CD4-positive, alpha-beta T cell (primary cell): ENCODE measurements around the gene EPS8L3. TPM values are rescaled to one million over a fixed set of nuclear protein-coding genes. Genes with fewer than 3 reads are reported as not detected.

Experiments used
- ATAC-seq: fragments of 200-7000 bp; cut with Tn5 transposase; one replicate; pipeline ENCODE4 v1.10.0; 2022; ENCODE audit warnings: mild to moderate bottlenecking; ENCODE audit not compliant: poor library complexity
- CTCF ChIA-PET: fragments of 350-600 bp; sonication (Branson Sonifier 250); formaldehyde crosslinking; loops from one replicate; lab custom pipeline; 2021; ENCODE audit warnings: antibody characterized with exemption, inconsistent platforms; lab: Charles Lee
- POLR2A ChIA-PET: fragments of 350-600 bp; sonication (Branson Sonifier 250); formaldehyde crosslinking; loops from one replicate; lab custom pipeline; 2021; ENCODE audit warnings: antibody characterized with exemption, inconsistent platforms; lab: Charles Lee
- DNase-seq, 14 experiments: peaks; one replicate each; pipeline ENCODE4 v3.0.0-alpha.2; 2013 to 2020; ENCODE audit warnings: mixed read lengths in 2 of 14
- H3K27ac ChIP-seq, 2 donors: one replicate each; pipeline versions ENCODE4 v1.5.1 to v1.7.0; 2013; ENCODE audit warnings: low read length in 2 of 2, low read depth in 1 of 2, mild to moderate bottlenecking in 1 of 2
- H3K27me3 ChIP-seq, 2 experiments: 1 replicate in 1 of 2; 2 replicates in 1 of 2; pipeline versions ENCODE4 v1.6.1 to v1.7.0; 2013; ENCODE audit warnings: low read length in 2 of 2, control low read depth in 1 of 2, mild to moderate bottlenecking in 1 of 2, moderate library complexity in 1 of 2; ENCODE audit not compliant: insufficient read depth in 2 of 2, control insufficient read depth in 1 of 2
- H3K36me3 ChIP-seq: one replicate; pipeline ENCODE4 v1.6.1; 2013; ENCODE audit warnings: low read length, control low read depth; ENCODE audit not compliant: insufficient read depth
- H3K4me1 ChIP-seq: one replicate; pipeline ENCODE4 v1.6.1; 2013; ENCODE audit warnings: low read length, control low read depth; ENCODE audit not compliant: insufficient read depth
- H3K4me3 ChIP-seq: one replicate; pipeline ENCODE4 v1.5.1; 2013; ENCODE audit warnings: mild to moderate bottlenecking, low read length, moderate library complexity
- H3K9me3 ChIP-seq, 2 experiments: 1 replicate in 1 of 2; 2 replicates in 1 of 2; pipeline versions ENCODE4 v1.6.1 to v1.7.0; 2013; ENCODE audit warnings: low read length in 2 of 2, mild to moderate bottlenecking in 2 of 2, control low read depth in 1 of 2, moderate library complexity in 1 of 2; ENCODE audit not compliant: control insufficient read depth in 1 of 2, insufficient read depth in 1 of 2
- H3K27ac Mint-ChIP-seq: one replicate; pipeline ENCODE4 v1.8.0; 2020; ENCODE audit warnings: mixed read lengths
- H3K27me3 Mint-ChIP-seq: one replicate; pipeline ENCODE4 v1.8.0; 2021; ENCODE audit warnings: mixed read lengths
- H3K36me3 Mint-ChIP-seq: one replicate; pipeline ENCODE4 v1.8.0; 2021; ENCODE audit warnings: low read depth, mixed read lengths
- H3K4me1 Mint-ChIP-seq: one replicate; pipeline ENCODE4 v1.8.0; 2021; ENCODE audit warnings: low read depth, mixed read lengths
- H3K4me3 Mint-ChIP-seq: one replicate; pipeline ENCODE4 v1.8.0; 2020; ENCODE audit warnings: mild to moderate bottlenecking, mixed read lengths
- H3K9me3 Mint-ChIP-seq: one replicate; pipeline ENCODE4 v1.8.0; 2020; ENCODE audit warnings: mixed read lengths
- intact Hi-C, 2 experiments: fragments of 100-400 bp; cut with DNase I in 1 of 2; cut with micrococcal nuclease in 1 of 2; formaldehyde crosslinking; loops; one replicate each; pipeline versions ENCODE4 v1.15.1 to v1.9.0; 2023 to 2025; cut with DNase I, micrococcal nuclease
- total RNA-seq, 174 experiments: library from RNA in 2 of 174; stranded (reverse) in 2 of 174; gene quantifications; one replicate each; pipeline ENCODE4 v1.2.3 and lab custom pipeline; 2021 to 2026
- TF ChIP-seq, protein P1 (sequence below): fragments of 200-600 bp; IDR thresholded peaks from one replicate; pipeline ENCODE4 v1.8.0; 2022; ENCODE audit warnings: antibody characterized with exemption, mild to moderate bottlenecking

EPS8L3 gene
- total RNA-seq, 2 experiments from 2014 or later = not detected

DNA sequence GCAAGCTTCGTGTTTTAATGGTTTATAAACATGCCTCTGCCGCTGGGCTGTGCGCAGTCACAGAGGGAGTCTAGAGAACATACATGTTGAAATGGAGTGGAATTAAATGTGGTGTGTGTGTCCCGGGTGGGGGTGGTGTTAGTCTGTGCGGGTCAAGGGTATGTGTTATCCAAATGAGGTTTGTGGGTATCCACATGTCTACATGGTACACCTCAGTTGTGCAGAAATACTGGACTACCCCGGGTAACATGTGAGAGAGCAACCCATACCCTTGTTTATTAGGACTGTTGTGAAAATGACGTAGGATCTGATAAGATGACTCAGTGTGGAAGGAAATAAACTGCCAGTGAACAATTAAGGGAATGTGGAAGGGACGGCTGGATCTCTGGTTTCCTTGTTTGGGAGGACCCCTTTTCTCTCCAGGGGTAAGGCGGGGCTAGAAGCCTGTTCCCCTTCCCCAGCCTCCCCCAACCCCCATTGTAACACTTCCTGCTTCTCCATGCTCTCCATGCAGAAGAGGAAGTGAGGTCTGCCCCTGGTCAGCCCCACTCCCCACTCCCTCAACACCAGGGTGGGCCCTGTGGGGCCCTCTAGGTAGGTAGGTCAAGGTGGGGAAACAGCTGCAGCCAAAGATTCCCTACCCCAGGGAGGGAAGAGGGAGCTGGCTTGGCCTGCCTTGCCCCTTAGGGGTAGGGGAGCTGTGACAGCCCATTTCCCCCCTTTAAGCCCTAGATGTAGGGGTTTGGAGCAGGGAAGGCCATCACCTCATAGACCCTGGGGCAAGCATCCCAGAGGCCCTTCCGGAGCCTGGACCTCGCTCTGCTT, 690 bp downstream of the EPS8L3 start:
- no peaks in the 10 kb centered on the region for H3K27me3 ChIP-seq
- DNase-seq = peak in 3 of 14 experiments; percentile 23 to 48 (median 25)
- Mint-ChIP-seq H3K4me1 (no peaks in the 10 kb centered on the region), H3K27me3 (no peaks in the 10 kb centered on the region), H3K36me3 (no peaks in the 10 kb centered on the region), H3K4me3 (no peak overlapping the region), H3K9me3 (no peaks in the 10 kb centered on the region), H3K27ac (no peak overlapping the region)
- intact Hi-C loops = no loop called here
- ChIA-PET CTCF (no interaction called here), POLR2A (no interaction called here)
- no peaks in the 10 kb centered on the region for H3K36me3 ChIP-seq
- no peak overlapping the region for H3K27ac ChIP-seq
- no peak for ATAC-seq
- no peak overlapping the region for H3K4me3 ChIP-seq
- TF ChIP-seq, protein P1, sequence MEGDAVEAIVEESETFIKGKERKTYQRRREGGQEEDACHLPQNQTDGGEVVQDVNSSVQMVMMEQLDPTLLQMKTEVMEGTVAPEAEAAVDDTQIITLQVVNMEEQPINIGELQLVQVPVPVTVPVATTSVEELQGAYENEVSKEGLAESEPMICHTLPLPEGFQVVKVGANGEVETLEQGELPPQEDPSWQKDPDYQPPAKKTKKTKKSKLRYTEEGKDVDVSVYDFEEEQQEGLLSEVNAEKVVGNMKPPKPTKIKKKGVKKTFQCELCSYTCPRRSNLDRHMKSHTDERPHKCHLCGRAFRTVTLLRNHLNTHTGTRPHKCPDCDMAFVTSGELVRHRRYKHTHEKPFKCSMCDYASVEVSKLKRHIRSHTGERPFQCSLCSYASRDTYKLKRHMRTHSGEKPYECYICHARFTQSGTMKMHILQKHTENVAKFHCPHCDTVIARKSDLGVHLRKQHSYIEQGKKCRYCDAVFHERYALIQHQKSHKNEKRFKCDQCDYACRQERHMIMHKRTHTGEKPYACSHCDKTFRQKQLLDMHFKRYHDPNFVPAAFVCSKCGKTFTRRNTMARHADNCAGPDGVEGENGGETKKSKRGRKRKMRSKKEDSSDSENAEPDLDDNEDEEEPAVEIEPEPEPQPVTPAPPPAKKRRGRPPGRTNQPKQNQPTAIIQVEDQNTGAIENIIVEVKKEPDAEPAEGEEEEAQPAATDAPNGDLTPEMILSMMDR = no peak
- H3K9me3 ChIP-seq = no peaks in the 10 kb centered on the region
- peaks cover 3% of the 10 kb centered on the region for H3K4me1 ChIP-seq

DNA sequence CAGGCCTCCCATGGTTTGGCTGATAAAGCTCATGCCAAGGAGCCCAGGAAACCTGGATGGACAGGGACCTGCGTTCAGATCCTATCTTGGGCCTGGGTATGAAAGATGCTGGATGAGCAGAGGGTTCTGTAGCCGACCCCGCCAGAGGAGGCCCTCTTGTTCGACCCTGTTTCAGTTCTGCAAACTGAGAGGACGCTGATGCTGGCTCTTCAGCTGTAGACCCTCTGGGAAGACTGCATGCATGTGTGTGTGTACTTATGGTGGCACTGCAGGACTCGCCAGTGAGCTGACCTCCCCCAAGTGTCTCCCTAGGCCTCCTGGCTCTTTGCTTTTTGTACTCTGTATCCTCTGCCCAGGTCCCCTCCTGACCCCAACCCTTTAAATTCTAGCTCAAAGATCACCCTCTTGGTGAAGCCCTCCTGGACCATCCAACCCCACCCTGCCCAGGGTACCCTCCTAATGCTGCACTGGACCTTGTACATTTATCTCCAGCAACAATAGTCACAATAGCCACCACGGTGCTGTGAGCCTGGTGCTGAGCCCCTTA, 1.6 kb downstream of the EPS8L3 start:
- no peak for ATAC-seq
- Histone ChIP-seq H3K27me3 (no peaks in the 10 kb centered on the region), H3K9me3 (no peaks in the 10 kb centered on the region), H3K27ac (no peak overlapping the region), H3K4me3 (no peak overlapping the region), H3K4me1 (peaks cover 3% of the 10 kb centered on the region), H3K36me3 (no peaks in the 10 kb centered on the region)
- H3K27ac Mint-ChIP-seq = no peak overlapping the region
- TF ChIP-seq, protein P1 = no peak
- no peak for DNase-seq
- no peak overlapping the region for H3K4me3 Mint-ChIP-seq
- POLR2A ChIA-PET = no interaction called here
- H3K36me3 Mint-ChIP-seq = no peaks in the 10 kb centered on the region
- no peaks in the 10 kb centered on the region for H3K27me3 Mint-ChIP-seq
- H3K4me1 Mint-ChIP-seq = no peaks in the 10 kb centered on the region
- no peaks in the 10 kb centered on the region for H3K9me3 Mint-ChIP-seq
- intact Hi-C loops = no loop called here
- CTCF ChIA-PET = no interaction called here

DNA sequence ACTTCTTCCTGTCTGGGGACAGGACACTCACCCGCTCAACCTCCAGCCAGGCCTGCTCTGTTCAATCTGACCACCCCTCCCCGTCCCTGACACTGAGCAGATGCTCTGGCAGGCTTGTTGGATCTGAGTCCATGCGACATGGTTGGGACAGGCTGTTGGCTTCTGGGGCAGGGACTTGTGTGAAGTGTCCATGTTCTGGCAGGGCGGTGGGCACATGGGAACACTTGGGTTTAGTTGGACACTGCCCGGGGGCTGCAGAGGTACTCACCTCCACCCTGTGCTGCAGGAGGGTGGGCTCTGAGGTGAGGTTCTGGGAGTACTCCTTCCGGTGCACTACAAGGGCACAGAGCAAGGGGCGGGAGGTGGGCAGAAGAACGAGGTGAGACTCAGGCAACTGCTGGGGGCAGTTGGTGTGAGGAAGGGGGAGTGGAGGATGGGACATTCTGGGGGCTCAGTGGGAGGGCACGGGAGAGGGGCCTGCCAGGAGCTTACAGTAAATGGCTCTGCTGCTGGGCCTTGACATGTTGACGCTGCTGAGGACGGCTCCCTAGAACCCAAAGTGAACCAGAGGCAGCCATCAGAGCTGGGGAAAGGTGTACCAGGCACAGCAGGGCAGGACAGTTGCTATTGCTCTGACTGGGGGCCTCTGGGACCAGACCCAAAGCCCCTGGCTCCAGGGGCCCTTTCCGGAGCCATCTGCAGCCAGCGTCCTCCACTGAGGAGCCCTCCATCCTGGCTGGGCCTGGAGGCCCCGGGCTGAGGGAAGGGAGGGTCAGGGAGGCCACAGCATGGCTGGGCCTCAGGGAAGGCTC, 2.3 kb downstream of the EPS8L3 start:
- Histone ChIP-seq H3K27ac (no peak overlapping the region), H3K9me3 (no peaks in the 10 kb centered on the region), H3K36me3 (no peaks in the 10 kb centered on the region), H3K4me3 (no peak overlapping the region), H3K4me1 (peaks cover 3% of the 10 kb centered on the region), H3K27me3 (no peaks in the 10 kb centered on the region)
- Mint-ChIP-seq H3K9me3 (no peaks in the 10 kb centered on the region), H3K4me1 (no peaks in the 10 kb centered on the region), H3K36me3 (no peaks in the 10 kb centered on the region), H3K27ac (no peak overlapping the region), H3K4me3 (no peak overlapping the region), H3K27me3 (no peaks in the 10 kb centered on the region)
- intact Hi-C loops = no loop called here
- ATAC-seq = no peak
- POLR2A ChIA-PET = no interaction called here
- DNase-seq = no peak
- CTCF ChIA-PET = no interaction called here
- TF ChIP-seq, protein P1 = no peak
